GM19395 (cell line): ENCODE measurements around the gene DNAJA4.

Experiments
- ATAC-seq: cut with Tn5 transposase; IDR thresholded peaks from one replicate; pipeline ENCODE4 v1.9.1; 2021; ENCODE audit warnings: mild to moderate bottlenecking, moderate library complexity; ENCODE audit not compliant: unreplicated experiment

Gene DNAJA4

DNA sequence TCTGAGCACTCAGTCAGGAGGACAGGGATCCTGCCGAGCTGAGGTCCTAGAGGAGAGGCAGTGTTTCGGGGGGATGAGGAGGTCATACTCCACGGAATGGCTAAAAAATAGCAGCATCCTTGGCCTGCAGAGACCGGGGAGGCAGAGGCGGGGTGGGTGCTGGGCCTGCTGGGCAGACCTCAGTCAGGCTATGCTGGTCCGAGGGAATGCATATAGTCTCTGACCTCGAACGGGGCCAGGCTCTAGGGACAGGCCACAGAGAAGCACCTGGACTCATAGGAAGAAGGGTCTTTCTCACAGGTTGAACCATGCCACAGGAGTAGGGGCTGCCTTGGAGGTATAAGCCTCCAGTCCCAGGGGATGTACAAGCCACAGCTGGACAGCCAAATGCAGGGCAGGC is 49.0 kb downstream of the DNAJA4 start:
- no peak for ATAC-seq

DNA sequence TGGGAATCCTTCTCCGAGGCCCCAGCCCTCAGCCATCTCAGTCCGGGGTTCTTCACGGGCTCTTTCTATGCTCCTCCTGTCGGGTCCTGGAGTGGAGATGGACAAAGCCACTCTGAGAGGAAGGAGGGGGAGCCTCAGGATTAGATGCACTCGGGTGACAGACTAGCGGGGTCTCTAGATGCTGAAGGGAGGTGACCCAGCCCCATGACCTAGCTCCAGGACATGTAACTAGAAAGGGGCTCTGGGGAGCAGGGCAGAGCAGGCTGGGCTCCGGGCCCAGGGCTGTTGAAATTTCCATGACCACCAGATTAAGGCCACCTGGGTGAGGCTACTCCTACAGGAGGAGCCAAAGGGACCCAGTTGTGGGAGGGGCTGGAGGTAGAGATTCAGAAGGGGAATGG is 49.8 kb downstream of the DNAJA4 start:
- ATAC-seq: no peak

- ATAC-seq: no peak
Measured at GRCh38 chr15:78315686-78316282, 51.4 kb downstream of the DNAJA4 start.

- no peak for ATAC-seq
Measured at GRCh38 chr15:78316283-78317083, 52.1 kb downstream of the DNAJA4 start.

DNA sequence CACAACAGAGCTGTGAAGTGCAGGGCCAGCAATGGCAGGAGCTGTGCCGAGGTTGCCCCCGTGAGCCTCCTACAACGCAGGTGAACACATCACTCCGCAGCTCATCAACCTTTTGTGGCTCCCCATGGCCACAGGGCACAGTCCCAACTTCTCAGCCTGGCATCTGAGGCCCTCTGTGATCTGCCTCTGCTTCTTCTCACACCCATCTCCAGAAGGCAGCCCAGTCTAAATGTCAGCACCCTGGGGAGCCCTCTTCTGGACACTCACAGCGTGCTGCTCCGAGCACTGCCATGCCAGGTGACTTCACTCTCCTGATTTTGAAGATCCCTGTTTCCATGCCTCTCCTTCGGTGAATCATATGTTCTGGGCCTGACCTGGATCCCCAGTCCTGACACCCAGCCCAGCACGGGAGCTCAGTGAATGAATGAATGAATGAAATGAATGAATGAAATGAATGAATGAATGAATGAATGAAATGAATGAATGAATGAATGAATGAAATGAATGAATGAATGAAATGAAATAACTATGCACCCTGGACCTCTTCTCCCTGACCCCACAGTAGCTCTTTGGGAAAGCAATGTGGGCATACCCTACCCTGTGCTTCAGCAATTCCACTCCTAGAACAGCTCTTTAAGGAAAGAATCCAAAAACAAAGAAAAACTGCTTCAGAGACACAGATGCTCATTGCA is 52.9 kb downstream of the DNAJA4 start:
- ATAC-seq: no peak

DNA sequence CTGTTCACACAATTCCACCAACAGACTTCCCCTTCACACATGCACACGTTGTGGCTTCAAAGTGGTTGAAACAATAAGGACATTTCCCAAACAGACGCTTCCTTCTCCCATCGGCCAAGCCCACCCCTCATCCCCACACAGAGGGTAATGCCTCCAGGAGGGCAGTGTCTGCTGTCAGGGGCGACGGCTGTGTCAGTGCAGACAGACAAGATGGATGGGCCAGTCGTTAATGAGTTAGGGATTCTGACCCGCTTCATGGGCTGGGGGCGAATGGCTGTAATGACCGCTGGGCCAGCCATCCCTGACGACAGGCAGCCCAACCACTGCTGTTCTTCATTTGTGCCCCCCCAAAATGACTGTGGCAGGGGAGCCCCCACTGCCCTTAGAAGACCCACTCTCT is 55.2 kb downstream of the DNAJA4 start:
- no peak for ATAC-seq

DNA sequence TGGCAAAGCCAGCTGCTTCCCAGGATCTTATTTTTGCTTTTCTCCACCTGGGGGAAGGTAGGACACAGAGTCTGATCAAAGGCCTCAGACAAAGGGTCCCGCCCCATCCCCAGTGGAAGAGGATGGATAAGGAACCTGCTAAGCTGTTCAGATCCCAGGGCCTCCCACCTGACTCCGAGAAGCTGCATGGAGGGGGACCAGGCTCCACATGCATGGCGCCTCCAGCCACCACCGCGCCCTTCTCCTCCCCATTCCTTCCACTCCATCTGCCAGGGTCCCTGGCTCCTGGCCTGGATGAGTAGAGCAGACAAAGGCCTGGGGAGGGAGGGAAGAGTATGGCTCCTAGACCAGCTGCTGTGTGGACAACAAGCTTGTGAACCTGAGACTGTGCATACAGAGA is 55.8 kb downstream of the DNAJA4 start:
- no peak for ATAC-seq

DNA sequence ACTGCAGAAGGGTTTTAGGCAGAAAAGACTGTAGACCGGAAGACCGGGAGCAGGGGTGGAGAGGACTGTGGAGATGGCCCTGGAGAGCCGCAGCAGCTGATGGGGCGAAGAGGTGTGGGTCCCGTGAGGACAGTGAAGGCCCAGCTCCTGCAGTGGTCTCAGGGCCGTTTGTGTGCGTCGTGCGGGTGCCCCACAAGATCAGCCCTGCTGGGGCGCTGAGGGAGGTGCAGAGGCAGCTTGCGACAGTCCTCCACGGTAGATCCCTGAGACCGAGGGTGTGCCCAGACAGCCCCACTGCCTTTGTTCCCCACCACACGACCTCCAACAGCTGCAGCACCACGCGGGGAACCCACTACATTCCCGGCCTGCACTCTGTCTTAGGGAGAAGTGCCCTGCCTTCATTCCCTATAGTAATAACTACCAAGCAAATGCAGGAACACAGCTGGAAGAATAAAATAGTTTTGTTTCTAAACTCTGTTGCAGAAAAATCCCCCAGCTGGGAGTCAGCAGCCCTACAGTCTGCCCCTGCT is 56.7 kb downstream of the DNAJA4 start:
- ATAC-seq: no peak

GRCh38 chr15:78321786-78322185 is 57.4 kb downstream of the DNAJA4 start:
- no peak for ATAC-seq

DNA sequence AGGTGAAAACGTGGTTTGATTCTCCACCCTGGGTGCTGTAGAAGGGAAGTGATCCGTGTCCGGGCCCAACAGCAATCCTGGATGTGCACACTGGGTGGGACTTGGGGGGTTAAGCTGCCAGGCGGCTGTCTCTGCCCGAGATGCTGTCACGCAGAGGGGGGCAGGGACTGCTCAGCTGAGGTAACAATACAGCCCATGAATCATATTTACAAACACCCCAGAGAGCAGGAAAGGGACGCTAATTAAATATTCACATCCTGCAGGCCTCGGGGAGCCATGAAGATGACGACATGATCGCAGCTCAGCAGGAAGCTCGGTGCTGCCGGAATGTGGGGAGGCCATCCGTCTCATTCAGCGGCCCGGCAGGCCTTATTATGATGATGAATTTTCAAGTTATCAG is 57.9 kb downstream of the DNAJA4 start:
- ATAC-seq: no peak

DNA sequence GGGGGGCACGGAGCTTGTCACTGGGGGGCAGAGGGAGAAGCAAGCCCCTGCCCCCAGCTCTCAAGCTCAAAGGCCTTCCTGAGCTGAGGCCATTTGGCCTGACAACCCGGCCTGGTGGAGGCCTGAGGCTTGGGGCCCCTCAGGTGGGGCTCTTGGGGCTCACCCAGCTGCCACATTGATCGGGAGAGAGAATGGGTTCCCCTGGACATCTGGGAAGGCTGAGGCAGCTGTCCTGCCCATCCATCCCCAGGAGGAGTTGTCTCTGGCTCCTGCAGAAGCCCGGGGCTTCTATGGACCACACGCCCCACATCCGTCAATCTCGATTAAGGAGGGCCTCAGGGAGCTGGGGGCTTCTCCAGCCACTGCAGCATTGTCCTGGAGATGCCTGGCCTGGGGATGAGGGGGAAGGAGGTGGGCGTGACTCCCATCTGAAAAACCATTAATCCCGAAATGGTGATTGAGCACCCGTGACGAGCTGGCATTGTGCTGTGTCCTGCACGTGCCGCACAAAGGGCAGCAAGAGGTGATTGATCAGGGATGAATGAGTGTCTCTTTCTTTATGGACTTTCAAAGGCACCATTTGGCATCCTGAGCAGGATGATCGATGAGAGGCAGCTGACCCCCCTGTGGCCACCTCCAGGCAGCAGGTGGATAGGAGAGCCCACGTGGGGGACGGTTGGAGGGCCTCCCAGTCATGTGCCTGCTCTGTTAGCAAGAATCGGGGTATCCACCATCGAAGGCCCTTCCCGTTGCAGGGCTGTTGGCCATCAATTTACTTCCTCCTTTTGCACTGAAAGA is 58.6 kb downstream of the DNAJA4 start:
- ATAC-seq: no peak

GRCh38 chr15:78323693-78324092 is 59.3 kb downstream of the DNAJA4 start:
- ATAC-seq: no peak

DNA sequence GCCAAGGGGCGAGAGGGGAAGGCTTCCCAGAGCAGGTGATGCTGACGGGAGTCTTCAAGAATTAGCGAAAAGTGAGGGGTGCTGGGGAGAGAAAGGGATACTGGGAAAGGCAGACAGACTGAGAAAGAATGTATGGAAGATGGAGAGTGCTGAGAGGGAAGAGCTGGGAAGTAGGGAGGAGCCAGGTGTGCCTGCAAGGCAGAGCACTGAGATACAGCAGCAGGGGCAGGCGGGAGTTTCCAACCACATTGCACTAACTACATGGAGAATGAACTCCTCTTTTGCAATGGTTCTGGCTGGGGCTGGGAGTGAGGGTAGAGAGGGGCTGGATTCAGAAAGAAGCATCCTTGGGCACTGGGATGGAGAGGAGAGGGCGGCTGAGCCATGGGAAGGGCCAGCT is 59.8 kb downstream of the DNAJA4 start:
- no peak for ATAC-seq

DNA sequence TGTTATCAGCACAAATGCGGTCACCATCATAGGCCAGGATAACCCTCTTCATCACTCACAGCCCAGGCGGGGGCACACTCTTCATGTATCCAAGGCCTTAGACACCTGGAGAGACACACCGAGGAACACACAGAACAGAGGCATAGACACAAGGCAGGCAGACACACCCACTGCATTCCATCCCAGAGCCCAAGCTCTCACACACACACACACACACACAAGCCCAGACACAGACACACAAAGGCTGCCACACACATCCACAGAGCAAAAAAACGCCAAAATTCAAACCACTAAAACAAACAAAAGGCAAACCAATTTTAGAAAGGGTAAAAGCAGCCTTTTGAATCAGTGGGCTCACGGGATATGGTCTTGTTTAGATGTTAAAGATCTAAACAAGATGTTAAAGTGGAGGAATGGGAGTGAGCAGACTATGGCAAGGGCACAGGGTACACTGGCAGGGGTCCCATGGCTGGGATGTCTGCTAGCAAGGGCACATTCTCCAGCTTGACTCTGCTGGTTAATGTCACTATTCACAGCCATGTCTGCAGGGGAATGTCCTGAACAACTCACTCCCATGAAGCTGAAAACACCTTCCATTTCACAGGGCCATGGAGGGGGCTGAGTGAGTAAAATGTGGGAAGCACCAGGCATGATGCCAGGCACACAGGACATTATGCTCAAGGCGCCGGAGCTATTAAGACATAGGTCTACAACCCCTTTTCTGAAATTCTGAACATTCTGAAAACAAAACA is 60.9 kb downstream of the DNAJA4 start:
- no peak for ATAC-seq

DNA sequence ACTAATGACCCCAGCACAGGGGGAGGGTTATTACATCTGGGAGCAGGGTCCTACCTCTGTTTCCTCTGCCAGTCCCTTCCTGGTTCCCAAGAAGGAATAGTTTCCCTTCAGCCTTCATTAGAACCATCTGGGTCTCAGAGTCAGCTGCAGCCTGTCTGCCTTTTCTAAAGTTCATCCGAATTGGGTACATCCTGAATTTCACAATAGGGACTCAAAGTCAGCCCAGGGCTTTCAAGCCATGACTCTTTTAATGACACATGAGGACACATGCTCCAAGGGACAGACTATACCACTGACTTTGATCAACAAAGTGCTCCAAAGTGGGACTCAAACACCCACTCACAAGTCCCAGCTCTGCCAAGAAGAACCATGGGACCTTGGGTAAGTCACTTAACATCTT is 63.1 kb downstream of the DNAJA4 start:
- ATAC-seq: no peak

DNA sequence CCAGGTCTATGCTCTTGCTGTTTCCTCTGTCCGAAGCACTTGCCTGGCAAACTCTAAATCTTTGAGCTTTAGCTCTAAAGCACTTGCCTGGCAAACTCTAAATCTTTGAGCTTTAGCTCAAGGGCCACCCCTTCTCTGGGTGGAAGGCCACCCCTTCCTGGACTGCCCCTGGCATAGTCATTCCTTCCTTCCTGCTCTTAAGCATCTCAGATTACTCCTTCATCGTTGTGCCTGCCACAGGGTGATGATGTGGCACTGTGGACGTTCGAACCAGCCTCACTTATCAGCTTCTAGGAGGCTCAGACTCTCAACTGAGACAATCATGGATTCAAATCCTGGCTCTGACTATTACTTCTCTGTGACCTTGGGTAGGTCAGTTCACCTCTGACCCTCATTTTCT is 65.3 kb downstream of the DNAJA4 start:
- no peak for ATAC-seq
